ENCODE data around the gene PLA2G1B. TPM values are rescaled to one million over a fixed set of nuclear protein-coding genes. Genes with fewer than 3 reads are reported as not detected.

Gene PLA2G1B
- total RNA-seq, 1 donor from 2014 or later, result 1.8 TPM

DNA sequence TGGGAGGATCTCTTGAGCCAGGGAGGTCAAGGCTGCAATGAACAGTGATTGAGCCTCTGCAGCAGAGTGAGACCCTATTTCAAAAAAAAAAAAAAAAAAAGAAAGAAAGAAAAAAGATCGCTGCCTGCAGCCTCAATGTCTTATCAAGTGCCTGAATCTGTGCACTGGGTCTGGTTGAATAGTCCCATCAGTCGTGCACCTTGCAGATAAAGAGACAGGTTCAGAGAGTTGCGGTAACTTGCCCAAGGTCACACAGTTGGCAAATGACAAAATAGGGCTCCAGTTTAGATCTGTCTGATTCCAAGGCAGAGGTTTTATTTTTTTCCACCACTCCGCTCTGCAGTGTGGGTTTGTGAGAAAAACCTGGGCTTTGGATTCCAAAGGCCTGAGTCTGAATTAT is 649 bp upstream of the PLA2G1B start:
- no peak for DNase-seq (ENCODE audit: low spot score)

- DNase-seq (ENCODE audit: low spot score), result no peak
Measured at GRCh38 chr12:120324841-120325417, 2.6 kb downstream of the PLA2G1B start.

- no peak for DNase-seq (ENCODE audit: low spot score)
Measured at GRCh38 chr12:120323772-120324171, 3.8 kb downstream of the PLA2G1B start.

DNA sequence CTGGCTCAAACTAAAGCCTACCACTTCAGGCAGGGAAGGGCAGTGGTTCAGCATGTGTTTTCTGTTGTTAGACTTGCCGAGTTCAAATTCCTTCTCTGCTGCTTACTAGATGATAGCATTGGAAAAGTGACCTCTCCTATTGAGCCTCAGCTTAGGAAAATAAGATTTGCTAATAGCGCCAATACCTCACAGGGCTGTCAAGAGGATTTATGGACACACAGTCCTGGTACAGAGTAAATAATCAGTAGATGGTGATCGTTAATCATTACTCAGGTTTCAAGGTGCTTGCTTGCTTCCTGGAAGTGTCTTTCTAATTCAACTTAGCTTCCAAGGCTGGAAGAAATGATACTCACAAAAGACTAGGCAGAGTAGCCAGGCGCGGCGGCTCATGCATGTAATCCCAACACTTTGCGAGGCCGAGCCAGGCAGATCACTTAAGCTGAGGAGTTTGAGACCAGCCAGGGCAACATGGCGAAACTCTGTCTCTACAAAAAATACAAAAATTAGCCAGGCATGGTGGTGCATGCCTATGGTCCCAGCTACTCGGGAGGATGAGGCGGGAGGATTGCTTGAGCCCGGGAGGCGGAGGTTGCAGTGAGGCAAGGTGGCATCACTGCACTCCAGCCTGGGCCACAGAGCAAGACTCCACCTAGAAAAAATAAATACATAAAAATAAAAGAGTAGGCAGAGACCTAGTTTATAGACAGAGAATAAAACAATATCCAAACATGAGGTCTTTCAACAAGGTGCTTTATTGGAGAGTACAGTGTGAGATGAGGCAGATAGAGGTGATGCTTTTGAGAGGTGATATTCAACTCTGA is 6.0 kb downstream of the PLA2G1B start:
- no peak for DNase-seq (ENCODE audit: low spot score)

DNA sequence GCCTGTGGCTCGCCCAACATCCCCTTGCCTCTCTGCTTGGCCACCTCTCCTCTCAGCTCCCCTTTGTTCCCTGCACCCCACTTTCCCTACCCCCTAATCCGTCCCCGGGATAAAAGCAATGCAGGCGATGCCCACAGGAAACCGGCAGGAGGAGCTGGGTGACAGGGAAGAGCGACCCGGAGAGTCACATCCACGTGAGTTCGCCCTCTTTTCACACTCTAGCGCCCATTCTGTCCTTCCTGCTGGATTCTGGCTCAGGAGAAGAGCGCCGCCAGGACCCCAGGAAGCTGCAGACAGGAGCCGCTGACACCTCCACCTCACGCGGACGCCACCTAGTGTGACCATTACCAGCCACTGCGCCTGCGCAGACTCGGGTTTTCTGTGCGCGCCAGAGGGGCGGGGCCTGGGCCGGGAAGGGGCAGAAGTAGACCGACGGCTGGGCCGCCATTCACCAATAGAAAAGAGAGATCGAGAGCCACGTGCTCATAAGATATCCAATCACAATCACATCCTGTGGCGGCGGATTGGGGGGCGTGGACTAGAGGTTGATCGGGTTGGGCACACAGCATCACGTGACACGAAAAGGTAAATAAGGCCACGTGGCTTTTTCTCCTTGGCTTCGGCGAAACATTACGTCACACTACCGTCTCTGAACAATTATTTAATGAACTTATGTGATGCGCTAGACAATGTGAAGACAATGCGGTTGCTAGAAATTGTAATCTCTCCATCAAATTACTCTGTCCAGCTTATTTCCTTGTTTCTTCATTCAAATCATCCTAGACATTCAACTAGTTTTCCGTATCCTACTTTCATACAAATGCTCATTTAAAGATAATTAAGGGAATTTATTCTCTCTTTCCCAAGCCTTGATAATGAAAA is 10.1 kb downstream of the PLA2G1B start:
- peak; percentile 99 for DNase-seq (ENCODE audit: low spot score)

- DNase-seq (ENCODE audit: low spot score), result no peak
Measured at GRCh38 chr12:120316798-120317223, 10.8 kb downstream of the PLA2G1B start.

DNA sequence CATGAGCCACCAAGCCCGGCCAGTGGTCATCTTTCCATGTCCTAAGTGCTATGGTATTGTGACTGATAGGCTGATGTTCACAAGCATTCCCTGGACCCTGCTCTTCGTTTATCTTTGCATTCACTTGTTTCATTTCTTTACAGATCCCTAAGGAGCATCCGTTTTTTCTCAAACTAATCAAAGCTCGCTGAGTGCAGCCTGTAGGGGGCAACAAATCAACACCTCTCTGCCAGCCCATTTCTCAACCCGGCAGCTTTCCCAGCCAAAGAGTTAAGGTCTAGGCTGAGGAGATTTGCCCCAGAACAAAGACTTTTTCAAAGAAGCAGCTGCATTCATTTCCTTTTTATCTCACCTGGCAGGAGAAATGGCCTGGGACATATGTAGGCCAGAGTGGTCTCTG is 13.4 kb downstream of the PLA2G1B start:
- DNase-seq (ENCODE audit: low spot score), result no peak

- no peak for DNase-seq (ENCODE audit: low spot score)
Measured at GRCh38 chr12:120301962-120302815, 25.4 kb downstream of the PLA2G1B start, which contains the start of gene SIRT4. Gene SIRT4 (plus strand): TSS chr12:120302321. CDS start chr12:120303562, 1,241 bp downstream.

DNA sequence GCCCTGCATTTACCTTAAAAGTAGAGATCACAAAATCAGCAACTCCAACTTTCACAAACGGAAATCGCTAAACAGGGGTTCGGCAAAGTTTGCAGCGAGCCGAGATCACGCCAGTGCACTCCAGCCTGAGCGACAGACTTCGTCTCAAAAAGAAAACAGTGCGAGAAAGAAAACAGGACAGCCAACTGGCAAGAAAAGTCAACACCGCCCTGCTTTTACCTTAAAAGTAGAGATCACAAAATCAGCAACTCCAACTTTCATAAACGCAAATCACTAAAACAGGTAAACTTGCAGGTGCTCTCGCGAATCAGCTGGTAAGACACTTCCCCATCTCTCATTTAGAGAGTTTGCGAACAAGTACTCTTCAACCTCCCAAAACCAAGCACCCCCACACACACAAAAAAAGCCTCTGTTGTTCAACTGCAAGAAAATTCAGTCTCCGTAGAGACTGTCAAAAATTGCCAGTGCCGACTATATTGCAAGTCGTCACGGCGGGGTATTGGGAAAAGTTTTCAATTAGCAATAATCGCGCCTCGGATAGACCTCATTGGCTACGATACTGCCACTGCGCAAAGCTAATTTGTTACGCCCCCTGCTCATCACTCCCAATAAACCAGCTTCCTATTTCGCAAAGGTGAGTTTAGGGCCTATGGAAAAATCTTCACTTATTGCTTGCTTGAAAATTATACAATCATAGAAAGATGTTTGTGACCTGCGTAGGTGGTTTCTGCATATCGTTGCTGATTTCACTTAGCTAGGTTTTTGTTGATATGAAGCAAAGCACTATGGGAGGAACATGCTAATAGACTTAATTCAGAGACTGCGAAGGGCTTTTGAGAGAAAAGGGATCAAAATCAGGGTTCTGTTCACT is 34.7 kb downstream of the PLA2G1B start, which contains the start of gene RNU4-1:
RNU4-1 (minus strand) TSS at position 577 of the 871 bp plus-strand sequence.
- DNase-seq (ENCODE audit: low spot score), result no peak

DNA sequence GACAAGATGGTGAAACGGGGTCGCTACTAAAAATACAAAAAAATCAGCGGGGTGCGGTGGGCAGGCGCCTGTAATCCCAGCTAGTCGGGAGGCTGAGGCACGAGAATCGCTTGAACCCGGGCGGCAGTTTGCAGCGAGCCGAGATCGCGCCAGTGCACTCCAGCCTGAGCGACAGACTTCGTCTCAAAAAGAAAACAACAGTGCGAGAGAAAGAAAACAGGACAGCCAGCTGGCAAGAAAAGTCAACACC is 35.2 kb downstream of the PLA2G1B start:
- no peak for DNase-seq (ENCODE audit: low spot score)

- no peak for DNase-seq (ENCODE audit: low spot score)
Measured at GRCh38 chr12:120290609-120291305, 36.8 kb downstream of the PLA2G1B start.

DNA sequence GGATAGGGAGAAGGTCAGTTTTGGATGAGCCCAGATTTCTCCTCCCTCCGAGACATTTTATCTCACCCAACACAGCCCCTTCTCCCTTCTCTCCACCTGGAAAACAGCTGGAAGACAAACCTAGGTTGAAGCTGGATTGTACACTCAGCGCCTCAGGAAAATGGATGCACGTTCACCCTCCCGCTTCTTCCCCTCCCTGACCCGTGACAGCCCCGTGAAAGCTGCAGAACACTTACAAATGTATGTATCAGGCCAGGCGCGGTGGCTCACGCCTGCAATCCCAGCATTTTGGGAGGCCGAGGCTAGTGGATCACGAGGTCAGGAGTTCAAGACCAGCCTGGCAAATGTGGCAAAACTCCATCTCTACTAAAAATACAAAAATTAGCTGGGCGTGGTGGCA is 40.1 kb downstream of the PLA2G1B start:
- no peak for DNase-seq (ENCODE audit: low spot score)

- no peak for DNase-seq (ENCODE audit: low spot score)
Measured at GRCh38 chr12:120286768-120287490, 40.6 kb downstream of the PLA2G1B start.

GRCh38 chr12:120284381-120284780 is 43.2 kb downstream of the PLA2G1B start:
- DNase-seq (ENCODE audit: low spot score), result no peak

GRCh38 chr12:120283318-120283717 is 44.3 kb downstream of the PLA2G1B start:
- DNase-seq (ENCODE audit: low spot score), result no peak

DNA sequence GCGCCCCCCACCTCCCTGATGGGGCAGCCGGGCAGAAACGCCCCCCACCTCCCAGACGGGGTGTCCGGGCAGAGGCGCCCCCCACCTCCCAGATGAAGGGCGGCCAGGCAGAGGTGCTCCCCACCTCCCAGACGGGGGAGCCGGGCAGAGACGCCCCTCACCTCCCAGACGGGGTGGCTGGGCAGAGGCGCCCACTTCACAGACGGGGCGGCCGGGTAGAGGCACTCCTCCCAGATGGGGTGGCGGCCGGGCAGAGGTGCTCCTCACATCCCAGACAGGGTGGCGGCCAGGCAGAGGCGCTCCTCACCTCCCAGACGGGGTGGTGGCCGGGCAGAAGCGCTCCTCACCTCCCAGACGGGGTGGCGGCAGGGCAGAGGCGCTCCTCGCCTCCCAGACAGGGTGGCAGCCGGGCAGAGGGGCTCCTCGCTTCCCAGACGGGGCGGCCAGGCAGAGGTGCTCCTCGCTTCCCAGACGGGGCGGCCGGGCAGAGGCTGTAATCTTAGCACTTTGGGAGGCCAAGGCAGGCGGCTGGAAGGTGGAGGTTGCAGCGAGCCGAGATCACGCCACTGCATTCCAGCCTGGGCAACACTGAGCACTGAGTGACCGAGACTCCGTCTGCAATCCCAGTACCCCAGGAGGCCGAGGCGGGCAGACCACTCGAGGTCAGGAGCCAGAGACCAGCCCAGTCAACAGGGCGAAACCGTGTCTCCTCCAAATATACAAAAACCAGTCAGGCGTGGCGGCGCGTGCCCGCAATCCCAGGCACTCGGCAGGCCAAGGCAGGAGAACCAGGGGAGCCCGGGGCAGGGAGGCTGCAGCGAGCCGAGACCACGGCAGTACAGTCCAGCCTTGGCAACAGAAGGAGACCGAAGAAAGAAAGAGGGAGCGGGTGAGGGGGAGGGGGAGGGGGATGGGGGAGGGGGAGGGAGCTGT is 49.2 kb downstream of the PLA2G1B start:
- DNase-seq (ENCODE audit: low spot score), result no peak

DNA sequence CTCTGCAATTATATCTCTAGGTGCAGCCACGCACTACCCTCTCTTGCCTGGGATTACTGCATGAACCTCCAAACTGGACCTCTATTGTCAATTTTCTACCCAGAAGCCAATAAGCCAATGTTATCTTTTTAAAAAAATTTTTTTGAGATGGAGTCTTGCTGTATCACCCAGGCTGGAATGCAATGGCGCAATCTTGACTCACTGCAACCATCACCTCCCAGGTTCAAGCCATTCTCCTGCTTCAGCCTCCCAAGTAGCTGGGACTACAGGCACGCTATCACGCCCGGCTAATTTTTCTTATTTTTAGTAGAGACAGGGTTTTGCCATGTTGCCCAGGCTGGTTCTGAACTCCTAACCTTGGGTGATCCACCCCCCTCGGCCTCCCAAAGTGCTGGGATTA is 50.8 kb downstream of the PLA2G1B start:
- DNase-seq (ENCODE audit: low spot score), result no peak
